Ishikawa (cell line): Measurements from ENCODE around the gene NCMAP.

ENCODE experiments used
- CEBPB ChIP-seq: IDR thresholded peaks from 2 replicates; pipeline ENCODE4 v1.6.1; 2012
- EP300 ChIP-seq: IDR thresholded peaks from 2 replicates; pipeline ENCODE4 v1.6.1; 2012; ENCODE audit warnings: borderline replicate concordance
- NFIC ChIP-seq: IDR thresholded peaks from 2 replicates; pipeline ENCODE4 v1.6.1; 2012
- REST ChIP-seq: IDR thresholded peaks from 2 replicates; pipeline ENCODE4 v1.6.1; 2012; ENCODE audit warnings: low read depth, mild to moderate bottlenecking
- TAF1 ChIP-seq: IDR thresholded peaks from 2 replicates; pipeline ENCODE4 v1.6.1; 2012; ENCODE audit warnings: low read depth, mild to moderate bottlenecking
- TCF12 ChIP-seq: IDR thresholded peaks from 2 replicates; pipeline ENCODE4 v1.6.1; 2012; ENCODE audit warnings: low read depth
- TEAD4 ChIP-seq: IDR thresholded peaks from 2 replicates; pipeline ENCODE4 v1.6.1; 2012
- USF1 ChIP-seq: IDR thresholded peaks from 2 replicates; pipeline ENCODE4 v1.6.1; 2012
- YY1 ChIP-seq: IDR thresholded peaks from 2 replicates; pipeline ENCODE4 v1.6.1; 2012; ENCODE audit warnings: low read depth

GRCh38 chr1:24578846-24579245, 23.0 kb downstream of the NCMAP start:
- no peak for TF ChIP-seq EP300
- no peak for TF ChIP-seq NFIC
- no peak for TF ChIP-seq TAF1
- no peak for TF ChIP-seq CEBPB
- no peak for TF ChIP-seq TCF12
- no peak for TF ChIP-seq REST
- no peak for TF ChIP-seq TEAD4
- TF ChIP-seq USF1, result no peak
- no peak for TF ChIP-seq YY1
